HG02678 (cell line): ENCODE measurements around the gene ZNF101.

Experiments used
- ATAC-seq: cut with Tn5 transposase; IDR thresholded peaks from one replicate; pipeline ENCODE4 v1.9.1; 2021; ENCODE audit warnings: mild to moderate bottlenecking, moderate library complexity; ENCODE audit not compliant: unreplicated experiment

Gene ZNF101

DNA sequence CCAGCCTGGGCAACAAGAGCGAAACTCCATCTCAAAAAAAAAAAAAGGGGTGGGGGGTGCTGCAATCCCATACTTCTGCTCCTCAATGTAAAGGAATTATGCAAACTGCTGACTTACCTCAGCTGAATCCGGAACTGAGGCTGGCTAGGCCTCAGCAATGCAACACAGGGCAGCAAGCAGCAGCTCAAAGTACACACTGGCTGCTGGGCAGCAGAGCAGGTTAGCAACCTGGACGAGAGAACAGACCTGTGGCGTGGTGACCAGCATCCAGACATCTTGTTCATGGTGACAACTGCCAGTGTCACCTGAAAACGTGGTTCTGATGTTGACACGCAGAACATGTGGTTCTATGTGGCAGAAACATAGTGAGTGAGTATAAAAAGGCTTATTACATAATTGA, 36.2 kb downstream of the ZNF101 start:
- no peak for ATAC-seq

DNA sequence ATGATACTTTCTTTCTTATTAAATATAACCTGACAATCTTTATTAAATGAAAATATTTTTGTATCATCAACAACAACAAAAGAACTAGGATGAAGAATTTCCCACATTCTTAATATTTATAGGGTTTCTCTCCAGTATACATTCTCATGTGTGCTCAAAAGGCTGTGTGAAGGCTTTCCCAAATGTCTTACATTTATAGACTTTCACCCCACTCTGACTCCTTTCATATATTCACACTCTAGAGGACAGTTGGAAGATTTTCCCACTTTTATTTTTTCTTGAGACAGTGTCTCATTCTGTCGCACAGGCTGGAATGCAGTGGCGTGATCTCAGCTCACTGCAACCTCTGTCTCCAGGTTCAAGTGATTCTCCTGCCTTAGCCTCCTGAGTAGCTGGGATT, 41.9 kb downstream of the ZNF101 start:
- no peak for ATAC-seq

DNA sequence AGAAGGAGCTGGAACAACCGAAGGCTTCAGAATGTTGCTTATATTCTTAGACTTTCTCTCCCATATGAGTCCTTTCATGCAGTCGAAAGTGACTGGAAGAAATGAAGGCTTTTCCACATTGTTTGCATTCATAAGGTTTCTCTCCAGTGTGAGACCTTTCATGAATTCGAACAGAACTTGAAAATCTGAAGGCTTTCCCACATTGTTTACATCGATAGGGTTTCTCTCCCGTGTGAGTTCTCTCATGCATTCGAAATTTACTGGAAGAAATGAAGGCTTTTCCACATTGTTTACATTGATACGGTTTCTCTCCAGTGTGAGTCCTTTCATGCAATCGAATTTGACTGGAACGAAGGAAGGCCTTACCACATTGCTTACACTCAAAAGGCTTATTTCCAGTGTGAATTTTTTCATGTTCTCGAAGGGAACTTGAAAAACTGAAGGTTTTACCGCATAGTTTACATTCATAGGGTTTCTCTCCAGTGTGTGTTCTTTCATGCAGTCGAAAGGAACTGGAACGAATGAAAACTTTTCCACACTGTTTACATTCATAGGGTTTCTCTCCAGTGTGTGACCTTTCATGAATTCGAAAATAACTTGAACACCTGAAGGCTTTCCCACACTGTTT, 42.8 kb downstream of the ZNF101 start:
- no peak for ATAC-seq

GRCh38 chr19:19711934-19712828, 43.5 kb downstream of the ZNF101 start:
- ATAC-seq: no peak

- ATAC-seq: no peak
Measured at GRCh38 chr19:19719798-19720197, 51.2 kb downstream of the ZNF101 start.

DNA sequence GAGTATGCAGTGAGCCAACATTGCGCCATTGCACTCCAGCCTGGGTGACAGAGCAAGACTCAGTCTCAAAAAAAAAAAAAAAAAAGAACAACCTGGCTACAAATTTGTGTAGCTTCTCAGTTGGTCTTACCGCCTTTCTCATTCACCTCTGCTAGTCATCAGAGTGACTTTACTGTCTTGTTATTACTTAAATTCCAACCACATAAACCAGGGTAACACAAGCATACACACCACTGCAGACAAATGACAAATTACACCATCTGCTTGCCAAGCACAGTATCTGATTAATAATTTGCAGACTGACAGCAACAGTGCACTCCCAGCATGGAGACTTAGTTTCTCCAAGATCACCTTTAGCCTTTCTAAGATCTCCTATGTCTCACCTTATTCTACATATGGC, 53.3 kb downstream of the ZNF101 start:
- no peak for ATAC-seq

DNA sequence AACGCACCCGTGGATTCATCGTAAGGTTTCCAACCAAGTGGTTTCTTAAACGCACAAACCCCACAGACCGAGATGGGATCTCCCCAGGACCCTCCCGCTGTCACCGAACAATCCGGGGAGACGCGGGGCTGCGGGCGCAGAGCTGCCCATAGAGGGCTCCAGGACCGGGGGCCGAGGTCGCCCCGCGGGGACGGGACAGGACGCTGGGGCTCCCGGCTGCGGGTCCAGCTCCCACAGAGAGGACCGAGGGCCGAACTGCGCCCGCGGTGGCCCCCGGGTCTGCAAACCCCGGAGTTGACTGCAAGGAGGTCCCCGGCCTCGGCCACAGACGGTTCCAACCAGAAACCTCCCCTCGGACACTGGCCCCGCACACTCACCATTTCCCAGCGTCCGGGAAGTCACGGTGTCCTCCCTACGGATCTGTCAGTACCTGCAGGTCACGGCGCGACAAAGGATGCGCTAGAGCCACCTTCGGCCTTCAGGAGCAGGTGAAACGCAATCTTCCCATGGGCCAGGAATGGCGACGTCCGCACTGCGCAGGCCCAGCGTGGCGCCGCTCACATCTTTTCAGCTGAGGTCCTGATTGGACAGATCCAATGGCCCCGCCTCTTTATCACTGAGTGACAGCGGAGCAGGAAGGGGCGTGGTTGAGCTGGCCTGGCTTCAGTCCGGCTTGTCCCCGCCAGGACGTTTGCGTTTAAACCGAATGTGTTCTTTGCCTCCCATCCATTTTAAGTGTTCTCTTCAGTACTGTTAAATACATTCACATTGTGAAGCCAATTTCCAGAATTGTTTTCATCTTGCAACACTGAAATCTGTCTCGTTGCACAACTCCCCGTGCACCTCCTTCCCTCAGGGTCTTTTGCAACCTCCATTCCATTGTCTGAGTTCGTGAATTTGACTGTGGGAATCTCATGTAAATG, 64.2 kb downstream of the ZNF101 start, which contains the start of gene ZNF14:
Gene ZNF14, minus strand, starts transcription at position 534 of the 923 bp plus-strand sequence. Its CDS starts 154 bp downstream, at position 380.
- peak; percentile 99 for ATAC-seq
